ENCODE data around the gene UBE2H.

- TF ChIP-seq CTCF (IDR thresholded peaks at IDR 0.05; ENCODE audit: low read depth, low read length), result no peak
- no peak for TF ChIP-seq POLR2A (IDR thresholded peaks at IDR 0.05; ENCODE audit: extremely low read depth, insufficient read length)
- no peak for TF ChIP-seq MYC (IDR thresholded peaks at IDR 0.05; ENCODE audit: low read depth, low read length)
- no peak for TF ChIP-seq MAX (IDR thresholded peaks at IDR 0.05; ENCODE audit: low read depth, low read length)
Measured at GRCh38 chr7:129782818-129783583, 169.8 kb downstream of the UBE2H start.

All from NB4 (cell line).